Measurements from ENCODE around the gene SYNPO2. TPM values are rescaled to one million over a fixed set of nuclear protein-coding genes. Genes with fewer than 3 reads are reported as not detected.

The SYNPO2 gene
- total and polyA plus RNA-seq, 2 of the 8 experiments (the other 6 are each of a cell fraction or from before 2014, with no cell fraction given) = 0.50 to 4.2 TPM

- no peak overlapping the region for H3K23ac ChIP-seq (ENCODE audit: insufficient read length)
- no peak overlapping the region for H4K8ac ChIP-seq (ENCODE audit: extremely low read depth, insufficient read depth, low read length)
- no peak overlapping the region for H3K14ac ChIP-seq (ENCODE audit: insufficient read length)
- H4K20me1 ChIP-seq (replicated peaks in 1 of 2; ENCODE audit: control insufficient read depth in 1 of 2, insufficient read depth in 2 of 2, low read length in 2 of 2) = no peaks in the 10 kb centered on the region
- FAIRE-seq (no peak), DNase-seq (ENCODE audit: low read depth in 1 of 2, low spot score in 2 of 2) (no peak)
- H3K9ac ChIP-seq (replicated peaks in 1 of 4; ENCODE audit: extremely low read depth in 1 of 4, low read depth in 3 of 4, low read length in 3 of 4) = no peak overlapping the region
- H2AFZ ChIP-seq (ENCODE audit: low read length) = no peak overlapping the region
- H3K27ac ChIP-seq (ENCODE audit: low read depth, low read length) = no peak overlapping the region
- ChIA-PET CTCF (ENCODE audit: partially characterized antibody) (interaction anchor here (1.1 to 2.4 kb wide), 3 partner anchors 10 to 53 kb away, joined by 3 to 7 read pairs (median 5); no protein-coding TSS in a partner anchor), POLR2A (ENCODE audit: partially characterized antibody) (no interaction called here)
- no peak overlapping the region for H3K4ac ChIP-seq (replicated peaks; ENCODE audit: insufficient read length, low read depth, low read length)
- no peak overlapping the region for H2BK15ac ChIP-seq (ENCODE audit: low read length)
- no peak overlapping the region for H3K18ac ChIP-seq (ENCODE audit: extremely low read depth, low read length)
- H3K27me3 ChIP-seq (replicated peaks in 1 of 4; ENCODE audit: control insufficient read depth in 3 of 4, extremely low read depth in 1 of 4, insufficient read depth in 3 of 4, low read length in 3 of 4) = no peaks in the 10 kb centered on the region
- no peak overlapping the region for H2BK20ac ChIP-seq (ENCODE audit: low read length)
- no peak overlapping the region for H2AK5ac ChIP-seq (ENCODE audit: low read depth, low read length)
- H3K36me3 ChIP-seq (ENCODE audit: control insufficient read depth in 2 of 4, insufficient read depth in 4 of 4, low read length in 3 of 4) = no peaks in the 10 kb centered on the region
- no peaks in the 10 kb centered on the region for H3K79me1 ChIP-seq (ENCODE audit: low read depth, low read length)
- H3K4me2 ChIP-seq (ENCODE audit: insufficient read depth in 1 of 2, low read depth in 2 of 2, low read length in 2 of 2) = no peak overlapping the region
- no peak overlapping the region for H3K56ac ChIP-seq (replicated peaks; ENCODE audit: insufficient read length, low read depth, low read length)
- no peak overlapping the region for H4K5ac ChIP-seq (ENCODE audit: insufficient read length, low read depth, low read length)
- H3K4me3 ChIP-seq (ENCODE audit: extremely low read depth in 1 of 4, insufficient read depth in 2 of 4, low read depth in 3 of 4, low read length in 4 of 4) = no peak overlapping the region
- H2BK12ac ChIP-seq (ENCODE audit: low read depth, low read length) = no peak overlapping the region
- H2BK120ac ChIP-seq (replicated peaks; ENCODE audit: low read depth, low read length) = no peak overlapping the region
- H2BK5ac ChIP-seq (ENCODE audit: low read depth, low read length) = no peak overlapping the region
- H3K79me2 ChIP-seq (ENCODE audit: control insufficient read depth in 1 of 2, insufficient read depth in 2 of 2, low read length in 2 of 2) = no peaks in the 10 kb centered on the region
- no peaks in the 10 kb centered on the region for H3K9me3 ChIP-seq (ENCODE audit: insufficient read depth in 2 of 2, low read depth in 1 of 2, low read length in 1 of 2)
- WGBS, 2 experiments (ENCODE audit: extremely low coverage in 1 of 2, insufficient coverage in 1 of 2, insufficient read length in 1 of 2, insufficient replicate concordance in 2 of 2, low coverage in 1 of 2, low lambda C conversion rate in 2 of 2, missing lambda C conversion rate in 1 of 2) = 80% methylated on average over 8 of the region's 8 CpGs; no CpG with 5 or more reads in 1 of the 2 experiments
- peaks cover 0 to 5% (median 1%) of the 10 kb centered on the region in 4 experiments; a peak in 6 of 7 replicates for H3K4me1 ChIP-seq (replicated peaks in 1 of 4; ENCODE audit: control insufficient read depth in 3 of 4, insufficient read depth in 4 of 4, low read length in 3 of 4)
- no peak overlapping the region for H4K91ac ChIP-seq (replicated peaks; ENCODE audit: insufficient read length, low read length)
- H3K23me2 ChIP-seq (ENCODE audit: low read depth, low read length) = no peaks in the 10 kb centered on the region
- no peak for TF ChIP-seq SP2 (IDR thresholded peaks at IDR 0.05; ENCODE audit: low read length)
- TF ChIP-seq ATF3 (IDR thresholded peaks at IDR 0.05; ENCODE audit: insufficient read depth, low read depth, low read length) = no peak
- TF ChIP-seq EP300 (IDR thresholded peaks at IDR 0.05; ENCODE audit: borderline replicate concordance in 1 of 2, low read depth in 2 of 2, low read length in 2 of 2) = no peak
- TF ChIP-seq MAX (IDR thresholded peaks at IDR 0.05) = no peak
- TF ChIP-seq GTF2F1 (IDR thresholded peaks at IDR 0.05; ENCODE audit: borderline replicate concordance, low read depth, low read length) = no peak
- TF ChIP-seq CTBP2 (IDR thresholded peaks at IDR 0.05; ENCODE audit: borderline replicate concordance, insufficient read depth, insufficient read length, low read length) = no peak
- TF ChIP-seq HDAC6 (IDR thresholded peaks at IDR 0.05; ENCODE audit: low read depth, low read length) = no peak
- no peak for TF ChIP-seq JUN (IDR thresholded peaks at IDR 0.05; ENCODE audit: low read depth, low read length)
- TF ChIP-seq POLR2A (IDR thresholded peaks at IDR 0.05; ENCODE audit: control extremely low read depth in 1 of 2, low read depth in 2 of 2, low read length in 2 of 2) = no peak
- no peak for TF ChIP-seq USF2 (IDR thresholded peaks at IDR 0.05; ENCODE audit: low read length)
- TF ChIP-seq ZNF274 (IDR thresholded peaks at IDR 0.05; ENCODE audit: borderline replicate concordance, extremely low read depth, low read length) = no peak
These were observed 147.5 kb downstream of the SYNPO2 start for GRCh38 chr4:119035951-119036737.

All from H1 (cell line).